A549 (cell line): ENCODE measurements around the gene CIPC.

Experiments used
- CTCF ChIP-seq: fragments of >200 bp; sonication (Bioruptor Twin); formaldehyde crosslinking; IDR thresholded peaks from 3 replicates; pipeline ENCODE4 v1.5.1; 2016
- EP300 ChIP-seq, 2 experiments: fragments of >200 bp; sonication (Bioruptor Twin); formaldehyde crosslinking; IDR thresholded peaks; 2 replicates in 1 of 2; 3 replicates in 1 of 2; pipeline ENCODE4 v1.6.1; 2016 to 2017
- FOSB ChIP-seq: fragments of 250-450 bp; sonication (Bioruptor Pico); IDR thresholded peaks from 2 replicates; pipeline ENCODE4 v1.5.0; 2020; ENCODE audit warnings: mild to moderate bottlenecking, moderate library complexity
- POLR2A ChIP-seq: IDR thresholded peaks from 2 replicates; pipeline ENCODE4 v1.6.1; 2012; ENCODE audit warnings: mild to moderate bottlenecking, low read length
- REST ChIP-seq: fragments of 200-600 bp; sonication (generic); IDR thresholded peaks from 2 replicates; pipeline ENCODE4 v1.6.1; 2016; ENCODE audit warnings: antibody characterized with exemption, mild to moderate bottlenecking, moderate library complexity

GRCh38 chr14:77144412-77145115 lies 46.5 kb downstream of the CIPC start:
- TF ChIP-seq REST = no peak
- no peak for TF ChIP-seq POLR2A
- no peak for TF ChIP-seq FOSB (CRISPR knock-in tag)
- no peak for TF ChIP-seq CTCF
- no peak for TF ChIP-seq EP300 (IDR thresholded peaks at IDR 0.05)
